Fibroblast of lung (primary cell): ENCODE results near the gene SLC17A9. TPM values are rescaled to one million over a fixed set of nuclear protein-coding genes. Genes with fewer than 3 reads are reported as not detected.

Experiments used
- DNase-seq, 2 donors: peaks; one replicate each; pipeline versions ENCODE4 v3.0.0 to v3.0.0-alpha.2; 2010; ENCODE audit warnings: low read depth in 2 of 2
- H2AFZ ChIP-seq: 2 replicates; pipeline ENCODE4 v1.5.1; 2012; ENCODE audit warnings: low read length, control low read depth, inconsistent platforms
- H3K27ac ChIP-seq: 2 replicates; pipeline ENCODE4 v1.5.1; 2011; ENCODE audit warnings: low read length, control low read depth; ENCODE audit not compliant: insufficient read depth
- H3K27me3 ChIP-seq: 2 replicates; pipeline ENCODE4 v1.5.1; 2011; ENCODE audit warnings: mild to moderate bottlenecking, low read length; ENCODE audit not compliant: control insufficient read depth, insufficient read depth
- H3K36me3 ChIP-seq: 2 replicates; pipeline ENCODE4 v1.5.1; 2011; ENCODE audit warnings: low read length; ENCODE audit not compliant: control insufficient read depth, insufficient read depth
- H3K4me1 ChIP-seq: 2 replicates; pipeline ENCODE4 v1.5.1; 2011; ENCODE audit warnings: low read length; ENCODE audit not compliant: control insufficient read depth, insufficient read depth; ENCODE audit errors: extremely low read depth
- H3K4me2 ChIP-seq: 2 replicates; pipeline ENCODE4 v1.5.1; 2011; ENCODE audit warnings: low read length, control low read depth; ENCODE audit not compliant: insufficient read depth; ENCODE audit errors: extremely low read depth
- H3K4me3 ChIP-seq, 4 experiments: fragments of 200-600 bp in 1 of 4; sonication (generic) in 1 of 4; replicated peaks in 1 of 4; 2 replicates each; pipeline ENCODE4 v1.5.1; 2011 to 2016; ENCODE audit warnings: low read length in 4 of 4, low read depth in 3 of 4, mild to moderate bottlenecking in 3 of 4, control low read depth in 2 of 4, inconsistent platforms in 1 of 4, mixed read lengths in 1 of 4; ENCODE audit not compliant: insufficient read depth in 1 of 4; ENCODE audit errors: control extremely low read depth in 1 of 4
- H3K79me2 ChIP-seq: 2 replicates; pipeline ENCODE4 v1.5.1; 2012; ENCODE audit warnings: mild to moderate bottlenecking, low read length, inconsistent platforms; ENCODE audit not compliant: control insufficient read depth, insufficient read depth
- H3K9ac ChIP-seq: 2 replicates; pipeline ENCODE4 v1.5.1; 2011; ENCODE audit warnings: mild to moderate bottlenecking, low read length, control low read depth; ENCODE audit not compliant: insufficient read depth
- H3K9me3 ChIP-seq: 2 replicates; pipeline ENCODE4 v1.5.1; 2012; ENCODE audit warnings: low read depth, low read length; ENCODE audit not compliant: control insufficient read depth, insufficient read depth
- H4K20me1 ChIP-seq: 2 replicates; pipeline ENCODE4 v1.5.1; 2011; ENCODE audit warnings: low read length; ENCODE audit not compliant: control insufficient read depth, insufficient read depth; ENCODE audit errors: extremely low read depth
- EZH2 ChIP-seq: IDR thresholded peaks from 2 replicates; pipeline ENCODE4 v1.5.1; 2012; ENCODE audit warnings: low read length, control low read depth, mild to moderate bottlenecking; ENCODE audit errors: missing control alignments
- polyA plus RNA-seq, 2 donors: library from polyadenylated mRNA; depleted of rRNA in 1 of 2; stranded (reverse) in 1 of 2; unstranded in 1 of 2; fragments of >200 nt; gene quantifications; 2 replicates each; pipeline ENCODE4 v1.2.1, GENCODE V29; 2011 to 2012; ENCODE audit warnings: missing spikeins in 1 of 2
- total RNA-seq: library from RNA; depleted of rRNA; stranded (reverse); fragments of >200 nt; gene quantifications from 2 replicates; pipeline ENCODE4 v1.2.1, GENCODE V29; 2014
- TF ChIP-seq, protein P1 (sequence below), 2 donors: IDR thresholded peaks in 1 of 2; conservative IDR thresholded peaks in 1 of 2; 1 replicate in 1 of 2; 2 replicates in 1 of 2; pipeline ENCODE4 v1.5.1; 2011 to 2012; ENCODE audit warnings: low read length in 2 of 2, control low read depth in 1 of 2, inconsistent platforms in 1 of 2, low read depth in 1 of 2, mild to moderate bottlenecking in 1 of 2

SLC17A9 gene
- total and polyA plus RNA-seq, 2 donors (not counting 1 experiment from before 2014, with no cell fraction given): 6.4 to 6.8 TPM

DNA sequence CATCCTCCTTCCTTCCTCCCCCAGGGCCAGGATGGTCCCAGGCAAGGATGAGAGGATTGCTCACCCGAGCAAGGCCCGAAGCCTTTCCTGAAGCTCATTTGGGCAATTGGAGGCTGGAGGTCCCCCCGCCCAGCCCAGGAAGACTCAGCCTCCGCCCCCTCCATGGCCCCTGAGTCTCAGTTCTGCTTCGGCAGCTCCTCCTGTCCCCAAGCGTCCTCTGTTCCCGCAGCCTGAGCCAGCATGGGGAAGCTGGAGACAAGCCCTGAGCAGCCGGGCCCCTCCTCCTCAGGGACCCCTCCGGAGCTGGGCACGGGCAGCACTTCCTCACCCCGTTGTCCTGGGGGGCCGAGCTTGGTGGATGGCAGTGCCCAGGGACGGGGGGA, 26.0 kb downstream of the SLC17A9 start:
- Histone ChIP-seq H3K27me3 (peaks cover 31% of the 10 kb centered on the region), H3K9me3 (no peaks in the 10 kb centered on the region), H3K4me1 (no peaks in the 10 kb centered on the region), H3K79me2 (no peaks in the 10 kb centered on the region), H3K36me3 (no peaks in the 10 kb centered on the region), H2AFZ (no peak overlapping the region), H3K4me3 (no peak overlapping the region), H3K27ac (no peak overlapping the region), H4K20me1 (no peaks in the 10 kb centered on the region), H3K4me2 (no peak overlapping the region), H3K9ac (no peak overlapping the region)
- DNase-seq: no peak
- no peak for TF ChIP-seq EZH2
- TF ChIP-seq, protein P1, sequence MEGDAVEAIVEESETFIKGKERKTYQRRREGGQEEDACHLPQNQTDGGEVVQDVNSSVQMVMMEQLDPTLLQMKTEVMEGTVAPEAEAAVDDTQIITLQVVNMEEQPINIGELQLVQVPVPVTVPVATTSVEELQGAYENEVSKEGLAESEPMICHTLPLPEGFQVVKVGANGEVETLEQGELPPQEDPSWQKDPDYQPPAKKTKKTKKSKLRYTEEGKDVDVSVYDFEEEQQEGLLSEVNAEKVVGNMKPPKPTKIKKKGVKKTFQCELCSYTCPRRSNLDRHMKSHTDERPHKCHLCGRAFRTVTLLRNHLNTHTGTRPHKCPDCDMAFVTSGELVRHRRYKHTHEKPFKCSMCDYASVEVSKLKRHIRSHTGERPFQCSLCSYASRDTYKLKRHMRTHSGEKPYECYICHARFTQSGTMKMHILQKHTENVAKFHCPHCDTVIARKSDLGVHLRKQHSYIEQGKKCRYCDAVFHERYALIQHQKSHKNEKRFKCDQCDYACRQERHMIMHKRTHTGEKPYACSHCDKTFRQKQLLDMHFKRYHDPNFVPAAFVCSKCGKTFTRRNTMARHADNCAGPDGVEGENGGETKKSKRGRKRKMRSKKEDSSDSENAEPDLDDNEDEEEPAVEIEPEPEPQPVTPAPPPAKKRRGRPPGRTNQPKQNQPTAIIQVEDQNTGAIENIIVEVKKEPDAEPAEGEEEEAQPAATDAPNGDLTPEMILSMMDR (conservative IDR thresholded peaks at IDR 0.05 in 1 of 2, IDR thresholded peaks at IDR 0.05 in 1 of 2; ENCODE audit: low read depth in 1 of 2, low read length in 2 of 2): no peak

DNA sequence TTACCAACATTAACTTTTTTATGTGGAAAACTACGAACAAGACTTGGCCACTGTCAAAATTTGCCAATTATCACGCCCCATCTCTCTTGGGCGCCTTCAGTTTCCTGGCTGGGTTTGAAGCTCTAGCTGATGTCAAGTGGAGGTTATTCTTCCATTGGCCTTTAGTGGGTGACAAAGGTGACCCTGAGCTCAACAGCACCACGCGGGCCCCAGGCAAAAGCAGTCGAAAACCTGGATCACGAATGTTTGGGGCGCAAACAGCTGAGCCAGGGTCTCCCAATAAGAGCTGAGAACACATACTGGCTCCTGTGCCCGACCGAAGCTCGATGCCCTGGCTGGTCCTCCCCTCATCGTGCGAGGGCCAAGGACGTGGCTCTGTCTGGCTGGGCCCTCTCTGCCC, 26.8 kb downstream of the SLC17A9 start:
- no peak for DNase-seq
- no peaks in the 10 kb centered on the region for H4K20me1 ChIP-seq
- no peaks in the 10 kb centered on the region for H3K79me2 ChIP-seq
- peaks cover 29% of the 10 kb centered on the region for H3K27me3 ChIP-seq
- no peaks in the 10 kb centered on the region for H3K36me3 ChIP-seq
- H3K4me3 ChIP-seq: no peak overlapping the region
- H3K27ac ChIP-seq: no peak overlapping the region
- H2AFZ ChIP-seq: no peak overlapping the region
- no peaks in the 10 kb centered on the region for H3K4me1 ChIP-seq
- H3K4me2 ChIP-seq: no peak overlapping the region
- no peak overlapping the region for H3K9ac ChIP-seq
- no peaks in the 10 kb centered on the region for H3K9me3 ChIP-seq
- TF ChIP-seq EZH2: no peak
- TF ChIP-seq, protein P1 (conservative IDR thresholded peaks at IDR 0.05 in 1 of 2, IDR thresholded peaks at IDR 0.05 in 1 of 2; ENCODE audit: low read depth in 1 of 2, low read length in 2 of 2): no peak

GRCh38 chr20:62979876-62980373, 27.4 kb downstream of the SLC17A9 start:
- Histone ChIP-seq H2AFZ (no peak overlapping the region), H3K9ac (no peak overlapping the region), H3K4me1 (no peaks in the 10 kb centered on the region), H3K4me3 (no peak overlapping the region), H3K79me2 (no peaks in the 10 kb centered on the region), H3K4me2 (no peak overlapping the region), H3K27ac (no peak overlapping the region), H3K9me3 (no peaks in the 10 kb centered on the region), H3K27me3 (peaks cover 24% of the 10 kb centered on the region), H3K36me3 (no peaks in the 10 kb centered on the region), H4K20me1 (no peaks in the 10 kb centered on the region)
- no peak for TF ChIP-seq EZH2
- no peak for DNase-seq
